ENCODE measurements around the gene NOXRED1.

Gene NOXRED1

DNA sequence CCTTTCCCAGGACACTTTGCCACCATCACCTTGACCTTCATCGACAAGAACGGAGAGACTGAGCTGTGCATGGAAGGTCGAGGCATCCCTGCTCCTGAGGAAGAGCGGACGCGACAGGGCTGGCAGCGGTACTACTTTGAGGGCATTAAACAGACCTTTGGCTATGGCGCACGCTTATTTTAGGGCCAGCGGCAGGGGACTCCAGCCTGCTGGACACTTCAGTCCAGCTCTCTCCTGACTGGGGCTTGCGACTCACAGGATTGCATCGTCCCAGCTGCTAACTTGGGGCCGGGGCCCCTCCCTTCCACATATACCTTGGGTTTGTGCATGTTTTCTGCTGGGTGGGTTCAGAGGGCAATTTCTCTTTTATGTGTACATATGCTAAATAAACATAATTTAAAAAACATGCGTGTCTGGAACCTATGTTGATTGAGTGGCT is 45.8 kb upstream of the NOXRED1 start:
- no peaks in the 10 kb centered on the region for H3K79me2 ChIP-seq (ENCODE audit: control insufficient read depth, low read length)
- no peak overlapping the region for H3K4me2 ChIP-seq (ENCODE audit: low read length)
- peaks cover 52% of the 10 kb centered on the region for H3K36me3 ChIP-seq (ENCODE audit: control insufficient read depth, low read length)
- peaks cover 33% of the 10 kb centered on the region for H3F3A ChIP-seq (ENCODE audit: control insufficient read depth, insufficient read depth)
- H4K20me1 ChIP-seq (ENCODE audit: control insufficient read depth, insufficient read depth, low read depth, low read length) = no peaks in the 10 kb centered on the region
- peaks cover 3% of the 10 kb centered on the region; the same call in 1 of the 2 replicates for H3K27me3 ChIP-seq (ENCODE audit: control insufficient read depth, low read length)
- no peaks in the 10 kb centered on the region for H3K9me2 ChIP-seq (replicated peaks; ENCODE audit: control insufficient read depth, low read length)
- H3K4me1 ChIP-seq (ENCODE audit: control insufficient read depth, low read length) = no peaks in the 10 kb centered on the region
- no peaks in the 10 kb centered on the region for H3K9me3 ChIP-seq (ENCODE audit: control insufficient read depth, insufficient read depth, low read length)
- no peak overlapping the region for H3K4me3 ChIP-seq (ENCODE audit: low read length)
- no peak overlapping the region for H3K27ac ChIP-seq (ENCODE audit: low read depth, low read length)
- no peak for TF ChIP-seq EZH2phosphoT487 (IDR thresholded peaks at IDR 0.05; ENCODE audit: borderline replicate concordance, low read length)
- TF ChIP-seq, protein P1, sequence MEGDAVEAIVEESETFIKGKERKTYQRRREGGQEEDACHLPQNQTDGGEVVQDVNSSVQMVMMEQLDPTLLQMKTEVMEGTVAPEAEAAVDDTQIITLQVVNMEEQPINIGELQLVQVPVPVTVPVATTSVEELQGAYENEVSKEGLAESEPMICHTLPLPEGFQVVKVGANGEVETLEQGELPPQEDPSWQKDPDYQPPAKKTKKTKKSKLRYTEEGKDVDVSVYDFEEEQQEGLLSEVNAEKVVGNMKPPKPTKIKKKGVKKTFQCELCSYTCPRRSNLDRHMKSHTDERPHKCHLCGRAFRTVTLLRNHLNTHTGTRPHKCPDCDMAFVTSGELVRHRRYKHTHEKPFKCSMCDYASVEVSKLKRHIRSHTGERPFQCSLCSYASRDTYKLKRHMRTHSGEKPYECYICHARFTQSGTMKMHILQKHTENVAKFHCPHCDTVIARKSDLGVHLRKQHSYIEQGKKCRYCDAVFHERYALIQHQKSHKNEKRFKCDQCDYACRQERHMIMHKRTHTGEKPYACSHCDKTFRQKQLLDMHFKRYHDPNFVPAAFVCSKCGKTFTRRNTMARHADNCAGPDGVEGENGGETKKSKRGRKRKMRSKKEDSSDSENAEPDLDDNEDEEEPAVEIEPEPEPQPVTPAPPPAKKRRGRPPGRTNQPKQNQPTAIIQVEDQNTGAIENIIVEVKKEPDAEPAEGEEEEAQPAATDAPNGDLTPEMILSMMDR (IDR thresholded peaks at IDR 0.05; ENCODE audit: low read depth, low read length, poor library complexity, severe bottlenecking) = no peak

- Histone ChIP-seq H3K9me3 (ENCODE audit: control insufficient read depth, insufficient read depth, low read length) (no peaks in the 10 kb centered on the region), H3K27ac (ENCODE audit: low read depth, low read length) (no peak overlapping the region), H4K20me1 (ENCODE audit: control insufficient read depth, insufficient read depth, low read depth, low read length) (no peaks in the 10 kb centered on the region), H3K4me2 (ENCODE audit: low read length) (no peak overlapping the region), H3K4me1 (ENCODE audit: control insufficient read depth, low read length) (no peaks in the 10 kb centered on the region), H3K36me3 (ENCODE audit: control insufficient read depth, low read length) (peaks cover 65% of the 10 kb centered on the region), H3K79me2 (ENCODE audit: control insufficient read depth, low read length) (no peaks in the 10 kb centered on the region; the same call in 1 of the 2 replicates), H3F3A (ENCODE audit: control insufficient read depth, insufficient read depth) (peaks cover 33% of the 10 kb centered on the region), H3K9me2 (replicated peaks; ENCODE audit: control insufficient read depth, low read length) (no peaks in the 10 kb centered on the region), H3K4me3 (ENCODE audit: low read length) (no peak overlapping the region), H3K27me3 (ENCODE audit: control insufficient read depth, low read length) (no peaks in the 10 kb centered on the region)
- no peak for TF ChIP-seq EZH2phosphoT487 (IDR thresholded peaks at IDR 0.05; ENCODE audit: borderline replicate concordance, low read length)
- TF ChIP-seq, protein P1 (IDR thresholded peaks at IDR 0.05; ENCODE audit: low read depth, low read length, poor library complexity, severe bottlenecking) = no peak
These were observed 44.5 kb upstream of the NOXRED1 start for GRCh38 chr14:77467801-77468200.

DNA sequence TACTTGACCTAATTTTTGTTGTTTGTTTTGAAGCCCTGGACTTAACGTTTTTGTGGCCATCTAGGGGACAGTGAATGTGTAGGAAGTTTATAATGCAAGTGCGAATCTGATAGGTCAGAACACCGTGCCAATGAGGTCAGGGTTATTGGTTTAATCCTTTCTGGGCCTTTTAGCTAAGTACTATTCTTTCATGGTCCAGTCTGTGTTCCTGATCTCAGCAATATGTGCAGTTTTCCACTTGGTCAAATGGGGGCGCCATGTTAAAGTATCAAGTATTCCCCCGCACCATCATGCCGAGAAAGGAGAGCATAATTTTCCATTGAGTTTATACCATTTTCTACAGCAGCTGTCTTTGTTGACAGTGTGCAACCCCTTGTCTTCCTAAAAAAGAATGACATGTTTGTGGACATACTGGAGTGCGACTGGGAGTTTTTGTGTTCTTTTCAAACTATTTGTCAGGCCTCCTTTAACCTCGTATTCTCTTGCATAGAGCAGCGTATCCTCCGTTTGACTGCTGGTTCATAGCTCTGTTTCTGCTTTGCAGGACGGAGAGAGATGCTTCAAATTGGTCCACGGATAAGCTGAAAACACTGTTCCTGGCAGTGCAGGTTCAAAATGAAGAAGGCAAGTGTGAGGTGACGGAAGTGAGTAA is 35.9 kb upstream of the NOXRED1 start:
- H3K9me3 ChIP-seq (ENCODE audit: control insufficient read depth, insufficient read depth, low read length) = no peaks in the 10 kb centered on the region
- H3K4me1 ChIP-seq (ENCODE audit: control insufficient read depth, low read length) = peaks cover 24% of the 10 kb centered on the region
- H3F3A ChIP-seq (ENCODE audit: control insufficient read depth, insufficient read depth) = no peaks in the 10 kb centered on the region; the same call in 1 of the 2 replicates
- TF ChIP-seq, protein P1 (IDR thresholded peaks at IDR 0.05; ENCODE audit: low read depth, low read length, poor library complexity, severe bottlenecking) = peak; percentile 92
- TF ChIP-seq EZH2phosphoT487 (IDR thresholded peaks at IDR 0.05; ENCODE audit: borderline replicate concordance, low read length) = no peak
- peaks cover 12% of the 10 kb centered on the region; the same call in 1 of the 2 replicates for H4K20me1 ChIP-seq (ENCODE audit: control insufficient read depth, insufficient read depth, low read depth, low read length)
- H3K36me3 ChIP-seq (ENCODE audit: control insufficient read depth, low read length) = peaks cover 66% of the 10 kb centered on the region
- peak overlapping the region; percentile 80 for H3K27ac ChIP-seq (ENCODE audit: low read depth, low read length)
- H3K4me3 ChIP-seq (ENCODE audit: low read length) = peak overlapping the region; percentile 99
- peaks cover 78% of the 10 kb centered on the region for H3K79me2 ChIP-seq (ENCODE audit: control insufficient read depth, low read length)
- H3K4me2 ChIP-seq (ENCODE audit: low read length) = peak overlapping the region; percentile 85
- H3K9me2 ChIP-seq (replicated peaks; ENCODE audit: control insufficient read depth, low read length) = no peaks in the 10 kb centered on the region
- no peaks in the 10 kb centered on the region for H3K27me3 ChIP-seq (ENCODE audit: control insufficient read depth, low read length)

All from DOHH2 (cell line).